GM10248 (cell line): ENCODE data around the gene GOSR1.
"Not testable (repeated sequence)": the region's sequence is repeated elsewhere in the genome, so short reads cannot be mapped to it uniquely, and the experiment has no call there.

Experiments
- CTCF ChIA-PET: fragments of 300-600 bp; sonication (Branson Sonifier 250); formaldehyde crosslinking; extraction: SDS; loops from one replicate; lab custom pipeline; 2021; ENCODE audit warnings: antibody characterized with exemption; lab: Yijun Ruan, JAX
- POLR2A ChIA-PET: fragments of 350-650 bp; sonication (Branson Sonifier 250); formaldehyde crosslinking; extraction: SDS; loops from one replicate; lab custom pipeline; 2020; ENCODE audit warnings: antibody characterized with exemption; lab: Yijun Ruan, JAX
- DNase-seq: peaks from one replicate; pipeline ENCODE4 v3.0.0; 2012; ENCODE audit errors: extremely low spot score
- CTCF ChIP-seq: IDR thresholded peaks from 2 replicates; pipeline ENCODE4 v1.5.1; 2012; ENCODE audit warnings: mild to moderate bottlenecking, low read depth; ENCODE audit errors: extremely low read depth, missing control alignments, control extremely low read depth

Gene GOSR1

DNA sequence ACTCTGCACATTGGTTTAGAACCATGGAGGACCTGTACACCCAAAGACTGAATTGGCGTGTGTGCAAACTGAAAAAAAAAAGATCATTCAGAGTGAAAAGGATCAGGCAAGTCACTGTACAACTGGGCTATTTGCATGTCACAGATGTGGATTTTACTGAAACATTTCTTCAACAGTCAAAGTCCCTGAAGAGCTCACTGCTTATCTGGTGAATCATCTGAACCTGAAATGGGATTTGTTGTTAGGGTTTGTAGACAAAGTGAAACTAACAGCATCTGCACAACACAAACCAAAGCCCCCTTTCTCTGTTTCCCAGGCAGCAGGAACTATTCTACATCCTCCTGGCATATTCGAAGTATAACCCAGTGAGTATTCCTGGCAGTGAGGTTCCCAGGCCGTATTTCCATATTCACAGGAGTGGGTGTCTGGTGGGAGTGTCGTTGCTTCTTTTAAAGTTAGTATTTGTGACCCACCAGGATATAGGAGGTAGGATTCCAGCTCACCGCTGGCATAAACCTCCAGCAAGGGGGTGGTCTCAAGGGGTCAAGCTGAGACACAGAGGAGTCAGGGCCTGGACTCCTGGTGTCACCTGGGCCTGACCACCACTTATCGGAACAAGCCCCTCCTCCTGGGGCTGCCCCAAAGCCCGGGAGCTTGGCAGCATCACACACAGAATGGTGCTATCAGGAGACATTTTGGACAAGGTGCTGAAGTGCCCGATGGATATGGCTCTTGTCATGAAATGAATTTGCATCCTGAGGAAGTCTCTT, 80.9 kb downstream of the GOSR1 start:
- POLR2A ChIA-PET: no interaction called here
- no peak for DNase-seq
- CTCF ChIA-PET: no interaction called here
- no peak for TF ChIP-seq CTCF

DNA sequence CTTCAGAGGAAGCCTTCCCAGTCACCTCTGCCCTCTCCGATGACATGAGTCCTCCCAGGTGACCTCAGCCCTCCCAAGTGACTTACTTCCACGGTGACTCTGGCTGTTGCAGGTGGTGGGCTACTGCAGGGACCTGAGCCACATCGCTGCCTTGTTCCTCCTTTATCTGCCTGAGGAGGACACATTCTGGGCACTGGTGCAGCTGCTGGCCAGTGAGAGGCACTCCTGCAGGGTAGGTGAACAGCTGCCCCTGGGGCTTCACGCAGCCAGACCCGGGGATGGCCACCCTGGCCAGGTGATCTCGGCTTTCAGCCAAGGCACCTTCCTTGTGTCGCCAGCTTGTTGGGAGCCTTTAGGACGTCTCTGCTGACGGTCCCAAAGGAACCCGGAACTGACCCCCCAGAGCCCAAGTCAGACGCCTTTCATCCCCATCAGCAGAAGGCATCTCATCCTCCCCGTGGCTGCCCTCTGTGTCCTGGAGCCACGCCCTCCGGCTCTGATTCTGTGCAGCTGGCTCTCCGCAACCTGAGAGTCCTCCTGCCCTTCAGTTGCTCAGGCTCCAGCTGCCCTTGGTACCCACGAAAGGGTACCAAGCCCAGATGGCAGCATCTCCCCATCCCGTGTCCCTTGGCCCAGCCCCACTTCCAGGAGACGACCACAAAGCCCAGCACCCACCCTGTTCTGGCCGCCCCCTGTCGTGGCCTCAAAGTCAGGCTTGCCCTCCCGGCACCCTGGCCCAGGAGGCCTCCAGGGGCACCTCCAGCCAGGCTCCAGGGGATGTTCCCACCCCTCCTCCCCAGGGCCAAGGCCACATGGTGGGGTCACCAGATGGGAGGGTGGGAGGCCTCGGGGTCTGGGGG, 81.7 kb downstream of the GOSR1 start:
- ChIA-PET POLR2A (no interaction called here), CTCF (no interaction called here)
- no peak for DNase-seq
- no peak for TF ChIP-seq CTCF

DNA sequence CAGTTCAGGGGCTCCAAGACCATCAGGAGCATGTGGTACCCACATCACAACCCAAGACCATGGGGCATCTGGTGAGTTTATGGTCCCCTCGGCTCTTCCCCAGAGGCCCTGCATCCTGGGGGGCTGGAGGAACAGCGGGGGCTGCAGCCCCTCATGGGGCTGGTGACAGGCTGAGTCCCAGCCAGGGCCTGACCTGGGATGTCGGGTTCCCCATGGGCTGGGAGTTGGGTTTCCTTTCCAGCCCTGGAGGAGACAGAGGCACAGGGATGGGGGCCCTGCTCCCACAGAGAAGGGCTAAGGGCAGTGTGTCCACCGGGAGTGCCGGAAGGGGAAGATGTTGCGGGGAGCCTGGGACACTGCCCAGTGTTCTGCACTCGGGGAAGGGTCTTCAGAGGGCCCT, 82.4 kb downstream of the GOSR1 start:
- no peak for TF ChIP-seq CTCF
- no peak for DNase-seq
- POLR2A ChIA-PET: no interaction called here
- CTCF ChIA-PET: no interaction called here

DNA sequence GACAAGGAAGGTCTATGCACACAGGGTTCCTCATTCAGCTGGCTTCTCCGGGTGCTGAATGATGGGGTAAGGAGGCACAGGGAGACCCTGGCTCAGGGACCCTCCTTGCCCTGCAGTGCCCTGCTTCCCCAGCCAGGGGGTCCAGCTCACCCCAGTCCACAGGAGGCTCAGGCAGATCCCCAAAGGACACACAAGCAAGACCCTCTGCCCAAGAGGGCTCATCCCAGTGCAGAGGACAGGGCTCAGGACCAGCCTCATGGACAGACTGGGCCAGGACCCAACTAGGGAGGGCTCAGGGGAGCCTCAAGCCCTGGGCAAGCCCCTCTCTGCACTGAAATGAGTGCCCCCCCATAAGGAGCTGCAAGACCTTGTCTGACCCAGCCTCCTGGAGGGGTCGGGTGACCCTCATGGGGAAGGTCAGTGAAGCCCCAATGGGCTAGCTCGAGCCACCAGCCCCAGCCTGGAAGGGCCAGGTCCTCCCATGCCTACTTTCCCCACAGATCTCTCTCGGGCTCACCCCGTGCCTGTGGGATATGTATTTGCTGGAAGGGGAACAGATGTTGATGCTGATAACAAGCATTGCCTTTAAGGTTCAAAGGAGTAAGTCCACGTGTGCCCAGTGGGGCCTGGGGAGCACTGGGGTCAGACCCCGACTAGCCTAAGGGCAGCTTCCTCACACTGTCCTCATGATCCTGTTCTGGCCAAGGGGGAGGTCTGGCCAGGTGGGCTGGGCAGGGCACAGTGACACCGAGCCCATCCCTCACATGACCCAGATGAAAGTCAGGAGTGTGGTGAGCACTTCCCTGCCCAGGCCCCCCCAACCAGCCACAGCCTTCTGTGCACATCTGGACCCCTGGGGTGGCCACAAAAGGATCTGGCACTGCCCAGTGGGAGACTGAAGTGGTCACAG, 83.2 kb downstream of the GOSR1 start:
- CTCF ChIA-PET, DNase-seq, POLR2A ChIA-PET: not testable (repeated sequence)

DNA sequence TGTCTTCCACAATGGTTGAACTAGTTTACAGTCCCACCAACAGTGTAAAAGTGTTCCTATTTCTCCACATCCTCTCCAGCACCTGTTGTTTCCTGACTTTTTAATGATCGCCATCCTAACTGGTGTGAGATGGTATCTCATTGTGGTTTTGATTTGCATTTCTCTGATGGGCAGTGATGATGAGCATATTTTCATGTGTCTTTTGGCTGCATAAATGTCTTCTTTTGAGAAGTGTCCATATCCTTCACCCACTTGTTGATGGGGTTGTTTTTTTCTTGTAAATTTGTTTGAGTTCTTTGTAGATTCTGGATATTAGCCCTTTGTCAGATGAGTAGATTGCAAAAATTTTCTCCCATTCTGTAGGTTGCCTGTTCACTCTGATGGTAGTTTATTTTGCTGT, 84.6 kb downstream of the GOSR1 start:
- POLR2A ChIA-PET, DNase-seq, CTCF ChIA-PET: not testable (repeated sequence)

- POLR2A ChIA-PET, DNase-seq, CTCF ChIA-PET: not testable (repeated sequence)
Measured at GRCh38 chr17:30563131-30563904, 86.1 kb downstream of the GOSR1 start.

GRCh38 chr17:30563905-30564390, 86.7 kb downstream of the GOSR1 start:
- DNase-seq, POLR2A ChIA-PET, CTCF ChIA-PET: not testable (repeated sequence)

DNA sequence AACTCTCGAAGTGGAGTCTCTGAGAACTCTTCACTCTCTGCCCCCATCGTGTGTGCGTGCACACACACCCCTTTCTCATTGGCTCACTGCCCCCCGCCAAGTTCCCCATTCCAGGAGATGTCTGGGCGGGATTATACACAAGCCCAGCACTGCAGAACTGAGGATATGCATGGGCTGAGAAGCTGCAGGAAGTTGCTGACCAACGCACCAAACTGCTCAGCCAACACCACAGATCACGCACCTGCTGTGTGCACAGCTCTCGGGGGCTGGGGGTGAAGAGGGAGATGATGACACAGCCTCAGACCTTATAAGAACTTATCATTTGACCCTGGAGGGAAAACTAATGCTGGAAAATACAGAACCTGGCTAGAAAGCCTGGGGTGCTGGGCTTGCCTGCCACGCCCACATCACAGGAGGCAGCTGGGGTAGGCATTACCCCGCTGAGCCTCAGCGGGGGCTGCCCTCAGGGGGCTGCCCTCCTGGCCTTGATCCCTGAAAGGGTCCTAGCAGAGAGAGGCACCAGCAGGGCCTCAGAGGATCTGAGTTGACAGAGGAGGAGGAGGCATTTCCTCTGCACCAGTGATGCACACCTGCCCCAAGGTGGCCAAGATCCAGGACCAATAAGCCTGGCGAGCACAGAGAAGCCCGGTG, 87.3 kb downstream of the GOSR1 start:
- POLR2A ChIA-PET, CTCF ChIA-PET, DNase-seq: not testable (repeated sequence)
